Caki2 (cell line): Measurements from ENCODE around the gene PFN3. TPM values are rescaled to one million over a fixed set of nuclear protein-coding genes. Genes with fewer than 3 reads are reported as not detected.
A peak's percentile ranks its signal among the peaks of the same experiment; 100 is the strongest.

Experiments
- DNase-seq: peaks from one replicate; pipeline ENCODE4 v3.0.0-alpha.2; 2015; ENCODE audit warnings: low read depth
- in situ Hi-C: cut with HindIII; loops from 2 replicates; pipeline ENCODE4 v1.10.0; 2016; ENCODE audit warnings: low sequenced_read_pairs, low pct_unique_long_range_greater_than_20kb, mixed read lengths
- total RNA-seq: library from RNA; depleted of rRNA; stranded (reverse); fragments of >200 nt; shearing (Covaris generic); gene quantifications from 2 replicates; pipeline ENCODE4 v1.2.3, GENCODE V29; 2014; ENCODE audit warnings: low replicate concordance

Gene PFN3
- total RNA-seq, 1 experiment from 2014 or later = not detected

GRCh38 chr5:177440211-177440989 lies 39.9 kb upstream of the PFN3 start:
- no peak for DNase-seq
- in situ Hi-C loops = no loop called here

GRCh38 chr5:177439518-177440053 lies 39.1 kb upstream of the PFN3 start:
- no peak for DNase-seq
- in situ Hi-C loops = no loop called here

GRCh38 chr5:177438468-177438867 lies 38.0 kb upstream of the PFN3 start:
- no peak for DNase-seq
- in situ Hi-C loops = no loop called here

- DNase-seq = peak; percentile 38
- in situ Hi-C loops = no loop called here
These were observed 37.2 kb upstream of the PFN3 start for GRCh38 chr5:177437623-177438022.

- DNase-seq = no peak
These were observed 35.5 kb upstream of the PFN3 start for GRCh38 chr5:177435847-177436536.

GRCh38 chr5:177434942-177435738 lies 34.7 kb upstream of the PFN3 start:
- no peak for DNase-seq
- in situ Hi-C loops = no loop called here

More at GRCh38 chr5:177435847-177436536, 35.5 kb upstream of the PFN3 start:
- in situ Hi-C loops = no loop called here

GRCh38 chr5:177434437-177434836 lies 34.0 kb upstream of the PFN3 start:
- in situ Hi-C loops = no loop called here
- no peak for DNase-seq

- DNase-seq = no peak
- in situ Hi-C loops = no loop called here
These were observed 33.3 kb upstream of the PFN3 start for GRCh38 chr5:177433658-177434217.

GRCh38 chr5:177432839-177433657 lies 32.6 kb upstream of the PFN3 start:
- DNase-seq = no peak
- in situ Hi-C loops = no loop called here

GRCh38 chr5:177432143-177432838 lies 31.8 kb upstream of the PFN3 start:
- no peak for DNase-seq
- in situ Hi-C loops = no loop called here

GRCh38 chr5:177431317-177432142 lies 31.1 kb upstream of the PFN3 start:
- DNase-seq = no peak
- in situ Hi-C loops = no loop called here

GRCh38 chr5:177430972-177431316 lies 30.5 kb upstream of the PFN3 start:
- in situ Hi-C loops = no loop called here
- no peak for DNase-seq

GRCh38 chr5:177430140-177430951 lies 29.9 kb upstream of the PFN3 start:
- no peak for DNase-seq
- in situ Hi-C loops = no loop called here

- in situ Hi-C loops = no loop called here
- DNase-seq = no peak
These were observed 29.0 kb upstream of the PFN3 start for GRCh38 chr5:177429248-177430040.
